GM21447 (cell line): ENCODE measurements around the gene ZNF799.
"Not testable (repeated sequence)": the region's sequence is repeated elsewhere in the genome, so short reads cannot be mapped to it uniquely, and the experiment has no call there.

Experiments
- ATAC-seq: cut with Tn5 transposase; IDR thresholded peaks from one replicate; pipeline ENCODE4 v1.9.1; 2021; ENCODE audit not compliant: unreplicated experiment

ZNF799 gene

GRCh38 chr19:12400633-12401502, at the start of gene ZNF799:
ZNF799 (minus strand) TSS chr19:12401271; CDS start chr19:12401070, 201 bp downstream.
- ATAC-seq = peak; percentile 72

GRCh38 chr19:12450844-12451243, 49.8 kb upstream of the ZNF799 start:
- no peak for ATAC-seq

DNA sequence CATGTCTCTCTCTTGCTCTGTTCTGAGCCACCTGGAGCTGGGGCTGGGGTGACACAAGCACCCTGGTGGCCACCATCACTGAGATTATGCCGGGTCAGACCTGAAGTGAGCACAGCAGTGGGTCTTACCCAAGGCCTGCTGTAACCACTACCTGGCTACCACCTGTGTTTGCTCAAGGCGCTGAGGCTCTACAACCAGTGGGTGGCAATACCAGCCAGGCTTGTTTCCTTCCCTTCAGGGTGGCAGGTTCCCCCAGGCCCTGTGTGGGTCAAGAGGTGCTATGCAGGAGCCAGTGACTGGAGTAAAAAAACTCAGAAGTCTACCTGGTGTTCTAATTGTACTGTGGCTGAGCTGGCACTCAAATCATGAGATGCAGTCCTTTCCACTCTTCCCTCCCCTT, 47.7 kb upstream of the ZNF799 start:
- ATAC-seq = no peak

- peak; percentile 88 for ATAC-seq
These were observed 39.7 kb upstream of the ZNF799 start, which contains the start of gene ZNF443 for GRCh38 chr19:12440541-12441316. ZNF443 (minus strand) TSS chr19:12441021; CDS start chr19:12440914, 107 bp downstream.

GRCh38 chr19:12439686-12440540, 38.8 kb upstream of the ZNF799 start:
- peak; percentile 44 for ATAC-seq

- ATAC-seq = not testable (repeated sequence)
These were observed 29.7 kb upstream of the ZNF799 start for GRCh38 chr19:12430726-12431299.

- no peak for ATAC-seq
These were observed 24.8 kb upstream of the ZNF799 start for GRCh38 chr19:12425888-12426274.

GRCh38 chr19:12425236-12425887, 24.3 kb upstream of the ZNF799 start:
- no peak for ATAC-seq

DNA sequence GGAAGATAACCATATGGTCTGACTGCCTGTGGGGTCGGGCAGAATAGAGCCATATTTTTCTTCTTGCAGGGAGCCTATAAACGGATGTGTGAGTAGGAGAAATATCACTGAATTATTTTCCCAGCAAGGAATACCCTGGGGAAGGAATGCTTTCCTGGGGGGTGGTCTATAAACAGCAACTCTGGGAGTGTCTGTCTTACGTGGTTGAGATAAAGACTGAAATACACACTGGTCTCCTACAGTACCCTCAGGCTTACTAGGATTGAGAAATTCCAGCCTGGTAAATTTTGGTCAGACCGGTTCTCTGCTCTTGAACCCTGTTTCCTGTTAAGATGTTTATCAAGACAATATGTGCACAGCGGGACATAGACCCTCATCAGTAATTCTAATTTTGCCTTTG, 16.2 kb upstream of the ZNF799 start:
- ATAC-seq = not testable (repeated sequence)

DNA sequence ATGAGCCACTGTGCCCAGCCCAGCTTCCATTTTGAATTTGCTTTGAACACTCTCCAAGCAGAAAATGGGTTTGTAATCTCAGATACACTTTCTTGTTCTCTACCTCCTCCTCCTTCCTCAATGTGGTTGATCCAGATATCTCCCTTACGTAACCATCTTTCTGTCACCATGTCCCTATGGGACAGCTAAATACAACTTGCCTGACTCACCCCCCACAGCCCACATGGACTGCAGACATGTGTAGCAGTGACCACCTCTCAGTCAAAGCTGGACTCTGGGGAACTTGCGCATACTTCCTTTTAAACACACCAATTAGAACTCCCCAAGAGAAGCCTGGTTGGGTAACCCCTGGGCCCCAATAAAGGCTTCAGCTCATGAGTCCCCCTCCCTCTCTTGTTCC, 10.8 kb upstream of the ZNF799 start:
- ATAC-seq = no peak

DNA sequence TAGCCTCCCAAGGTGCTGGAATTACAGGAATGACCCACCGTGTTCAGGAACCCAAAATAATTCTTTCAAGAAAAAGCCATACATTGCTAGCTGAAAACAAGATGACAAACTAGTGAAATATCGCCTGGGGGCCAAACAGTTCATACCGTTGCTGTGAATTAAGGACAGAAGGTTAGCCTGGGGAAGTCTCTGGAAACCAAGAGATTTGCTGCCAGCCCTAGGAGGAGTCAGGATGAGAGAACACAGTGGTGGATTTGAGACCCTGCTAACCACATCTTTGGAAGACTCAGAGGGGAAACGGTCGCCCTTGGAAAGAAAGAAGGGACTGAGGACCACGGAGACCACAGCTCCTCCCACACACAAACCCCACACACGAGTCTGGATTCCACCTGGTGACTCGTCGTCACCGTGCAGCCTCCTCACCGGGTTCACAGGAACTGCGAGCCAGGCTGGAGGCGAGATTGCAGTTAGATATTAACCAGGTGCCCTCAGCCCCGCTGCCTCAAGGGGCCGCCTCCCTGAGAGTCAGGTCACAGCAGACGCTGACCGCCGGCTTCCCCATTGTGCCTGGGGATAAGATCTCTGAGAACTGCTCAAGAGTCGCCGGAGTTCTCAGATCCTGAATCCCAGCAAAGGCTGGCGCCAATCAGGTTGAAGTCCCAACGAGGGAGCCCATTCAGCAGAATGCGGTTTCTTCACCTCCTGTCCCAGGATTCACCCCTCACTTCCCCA, 1.0 kb downstream of the ZNF799 start:
- peak; percentile 43 for ATAC-seq

GRCh38 chr19:12391148-12391547, 9.9 kb downstream of the ZNF799 start:
- not testable (repeated sequence) for ATAC-seq

- not testable (repeated sequence) for ATAC-seq
These were observed 14.7 kb downstream of the ZNF799 start for GRCh38 chr19:12386365-12386764.

DNA sequence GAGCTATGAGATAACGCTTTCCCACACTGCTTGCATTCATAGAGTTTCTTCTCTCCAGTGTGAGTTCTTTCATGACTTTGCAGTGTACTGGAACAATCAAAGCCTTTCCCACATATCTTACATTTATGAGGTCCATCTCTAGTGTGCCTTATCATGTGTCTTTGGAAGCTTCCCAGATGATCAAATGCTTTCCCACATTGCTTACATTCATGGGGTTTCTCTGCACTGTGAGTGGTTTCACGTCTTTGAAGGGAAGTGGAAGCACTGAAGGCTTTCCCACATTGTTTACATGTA, 20.7 kb downstream of the ZNF799 start:
- no peak for ATAC-seq

DNA sequence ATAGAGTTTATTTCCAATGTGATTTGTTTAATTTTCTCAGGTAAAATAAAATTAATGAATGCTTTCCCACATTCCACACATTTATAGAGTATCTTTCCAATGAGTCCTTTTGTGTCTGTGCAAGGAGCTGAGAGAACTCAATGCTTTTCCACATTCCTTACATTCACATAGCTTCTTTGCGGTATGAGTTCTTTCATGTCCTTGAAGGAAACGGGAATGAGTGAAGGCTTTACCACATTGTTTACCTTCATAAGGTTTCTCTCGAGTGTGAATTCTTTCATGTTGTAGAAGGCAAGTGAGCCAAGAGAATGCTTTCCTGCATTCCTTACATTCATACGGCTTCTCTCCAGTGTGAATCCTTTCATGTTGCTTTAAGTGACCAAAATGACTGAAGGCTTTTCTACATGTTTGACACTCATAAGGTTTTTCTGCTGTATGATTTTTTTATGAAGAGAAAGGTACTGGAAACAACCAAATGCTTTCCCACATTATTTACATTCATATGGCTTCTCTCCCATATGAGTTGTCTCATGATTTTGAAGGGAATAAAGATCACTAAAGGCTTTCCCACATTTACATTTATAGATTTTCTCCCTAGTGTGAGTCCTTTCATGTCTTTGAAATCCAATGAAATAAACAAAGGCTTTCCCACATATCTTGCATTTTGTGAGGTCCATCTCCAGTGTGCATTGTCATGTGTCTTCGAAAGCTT, 21.2 kb downstream of the ZNF799 start:
- ATAC-seq = no peak

- ATAC-seq = no peak
These were observed 27.0 kb downstream of the ZNF799 start for GRCh38 chr19:12374026-12374425.

- peak; percentile 93 for ATAC-seq
These were observed 35.6 kb downstream of the ZNF799 start, which contains the start of gene ZNF442 for GRCh38 chr19:12365236-12366162. ZNF442 (minus strand) TSS chr19:12365683; CDS start chr19:12363631, 2,052 bp downstream.
